ENCODE measurements around the gene HS3ST2. TPM values are rescaled to one million over a fixed set of nuclear protein-coding genes. Genes with fewer than 3 reads are reported as not detected.

HS3ST2 gene
- total and polyA plus RNA-seq, 12 donors: 0.04 to 0.66 (median 0.32) TPM; not detected in 1

GRCh38 chr16:22859925-22860324 lies 46.0 kb downstream of the HS3ST2 start:
- Histone ChIP-seq H3K27ac (no peak overlapping the region), H3K4me3 (no peak overlapping the region), H3K9me3 (no peaks in the 10 kb centered on the region), H3K36me3 (no peaks in the 10 kb centered on the region), H3K4me1 (no peaks in the 10 kb centered on the region), H3K27me3 (peaks cover 0 to 11% (median 3%) of the 10 kb centered on the region in 7 donors)
- no peak for TF ChIP-seq CTCF (IDR thresholded peaks at IDR 0.05)
- no peak for ATAC-seq
- WGBS, 2 donors: 81 to 84% methylated on average over 4 of the region's 4 CpGs
- intact Hi-C loops (cut with DNase I): no loop called here
- no peak for DNase-seq

- H3K4me1 ChIP-seq: no peaks in the 10 kb centered on the region
- ATAC-seq (no peak), DNase-seq (no peak)
- 79 to 82% methylated on average over 3 of the region's 3 CpGs for WGBS, 2 donors
- H3K36me3 ChIP-seq: no peaks in the 10 kb centered on the region
- intact Hi-C loops (cut with DNase I): no loop called here
- no peaks in the 10 kb centered on the region for H3K9me3 ChIP-seq
- no peak overlapping the region for H3K27ac ChIP-seq
- H3K27me3 ChIP-seq: peaks cover 0 to 11% (median 3%) of the 10 kb centered on the region in 7 donors
- no peak for TF ChIP-seq CTCF (IDR thresholded peaks at IDR 0.05)
- H3K4me3 ChIP-seq: no peak overlapping the region
Observed at GRCh38 chr16:22861580-22861979, 47.6 kb downstream of the HS3ST2 start.

GRCh38 chr16:22862046-22862445 lies 48.1 kb downstream of the HS3ST2 start:
- Histone ChIP-seq H3K27ac (no peak overlapping the region), H3K36me3 (no peaks in the 10 kb centered on the region), H3K4me1 (no peaks in the 10 kb centered on the region), H3K9me3 (no peaks in the 10 kb centered on the region), H3K4me3 (no peak overlapping the region), H3K27me3 (peaks cover 0 to 11% (median 3%) of the 10 kb centered on the region in 7 donors)
- no peak for TF ChIP-seq CTCF (IDR thresholded peaks at IDR 0.05)
- ATAC-seq: no peak
- no peak for DNase-seq
- intact Hi-C loops (cut with DNase I): no loop called here

GRCh38 chr16:22864375-22864774 lies 50.4 kb downstream of the HS3ST2 start:
- no peak for ATAC-seq
- intact Hi-C loops (cut with DNase I): no loop called here
- Histone ChIP-seq H3K36me3 (no peaks in the 10 kb centered on the region), H3K4me3 (no peak overlapping the region), H3K9me3 (no peaks in the 10 kb centered on the region), H3K4me1 (no peaks in the 10 kb centered on the region), H3K27me3 (peaks cover 0 to 11% (median 3%) of the 10 kb centered on the region in 7 donors), H3K27ac (no peak overlapping the region)
- DNase-seq: no peak
- TF ChIP-seq CTCF (IDR thresholded peaks at IDR 0.05): no peak
